ENCODE measurements around the gene RASL10A. TPM values are rescaled to one million over a fixed set of nuclear protein-coding genes. Genes with fewer than 3 reads are reported as not detected.
A peak's percentile ranks its signal among the peaks of the same experiment; 100 is the strongest.

RASL10A gene
- total and polyA plus RNA-seq, 9 of the 15 experiments (the other 6 are each of a cell fraction or from before 2014, with no cell fraction given): 0.17 to 1.2 (median 0.45) TPM; not detected in 3

DNA sequence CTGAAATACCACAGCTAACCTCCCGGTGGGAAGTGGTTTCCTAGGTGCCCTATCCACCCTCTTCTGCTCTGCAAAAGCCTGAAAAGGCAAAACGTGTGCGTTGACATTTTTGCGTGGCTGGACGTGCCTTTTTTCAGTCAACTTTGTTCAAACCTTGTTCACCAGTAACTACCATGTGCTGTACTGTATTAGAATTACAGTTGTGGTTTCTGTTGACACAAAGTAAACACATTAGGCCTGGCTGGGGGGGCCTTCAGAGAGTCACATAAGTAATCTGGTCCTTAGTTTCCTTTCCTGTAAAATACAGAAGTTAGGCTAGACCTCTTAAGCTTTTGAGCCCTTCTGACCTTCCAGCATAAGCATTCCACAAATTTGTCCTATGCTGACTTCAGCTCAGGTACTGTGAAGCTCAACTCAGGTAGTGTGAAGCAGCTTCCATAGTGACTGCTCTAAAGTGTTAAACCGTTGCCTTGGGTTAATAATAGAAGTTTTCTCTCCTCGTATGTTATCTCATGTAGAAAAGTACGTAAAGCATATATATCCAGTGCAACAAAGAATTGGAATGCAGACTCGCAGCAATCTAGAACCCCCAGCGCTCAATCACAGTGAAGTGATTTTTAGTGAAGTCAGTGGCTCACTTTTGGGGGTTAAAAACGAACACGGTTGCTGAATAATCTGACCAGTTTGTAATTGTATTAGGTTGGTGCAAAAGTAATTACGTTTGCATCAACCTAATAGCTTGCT, 45.6 kb downstream of the RASL10A start (continued):
- TF ChIP-seq, protein P1, sequence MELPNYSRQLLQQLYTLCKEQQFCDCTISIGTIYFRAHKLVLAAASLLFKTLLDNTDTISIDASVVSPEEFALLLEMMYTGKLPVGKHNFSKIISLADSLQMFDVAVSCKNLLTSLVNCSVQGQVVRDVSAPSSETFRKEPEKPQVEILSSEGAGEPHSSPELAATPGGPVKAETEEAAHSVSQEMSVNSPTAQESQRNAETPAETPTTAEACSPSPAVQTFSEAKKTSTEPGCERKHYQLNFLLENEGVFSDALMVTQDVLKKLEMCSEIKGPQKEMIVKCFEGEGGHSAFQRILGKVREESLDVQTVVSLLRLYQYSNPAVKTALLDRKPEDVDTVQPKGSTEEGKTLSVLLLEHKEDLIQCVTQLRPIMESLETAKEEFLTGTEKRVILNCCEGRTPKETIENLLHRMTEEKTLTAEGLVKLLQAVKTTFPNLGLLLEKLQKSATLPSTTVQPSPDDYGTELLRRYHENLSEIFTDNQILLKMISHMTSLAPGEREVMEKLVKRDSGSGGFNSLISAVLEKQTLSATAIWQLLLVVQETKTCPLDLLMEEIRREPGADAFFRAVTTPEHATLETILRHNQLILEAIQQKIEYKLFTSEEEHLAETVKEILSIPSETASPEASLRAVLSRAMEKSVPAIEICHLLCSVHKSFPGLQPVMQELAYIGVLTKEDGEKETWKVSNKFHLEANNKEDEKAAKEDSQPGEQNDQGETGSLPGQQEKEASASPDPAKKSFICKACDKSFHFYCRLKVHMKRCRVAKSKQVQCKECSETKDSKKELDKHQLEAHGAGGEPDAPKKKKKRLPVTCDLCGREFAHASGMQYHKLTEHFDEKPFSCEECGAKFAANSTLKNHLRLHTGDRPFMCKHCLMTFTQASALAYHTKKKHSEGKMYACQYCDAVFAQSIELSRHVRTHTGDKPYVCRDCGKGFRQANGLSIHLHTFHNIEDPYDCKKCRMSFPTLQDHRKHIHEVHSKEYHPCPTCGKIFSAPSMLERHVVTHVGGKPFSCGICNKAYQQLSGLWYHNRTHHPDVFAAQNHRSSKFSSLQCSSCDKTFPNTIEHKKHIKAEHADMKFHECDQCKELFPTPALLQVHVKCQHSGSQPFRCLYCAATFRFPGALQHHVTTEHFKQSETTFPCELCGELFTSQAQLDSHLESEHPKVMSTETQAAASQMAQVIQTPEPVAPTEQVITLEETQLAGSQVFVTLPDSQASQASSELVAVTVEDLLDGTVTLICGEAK (IDR thresholded peaks at IDR 0.05): peak; percentile 49; the same call in 1 of the 2 replicates
- TF ChIP-seq, protein P1 (CRISPR knock-in tag; IDR thresholded peaks at IDR 0.05): no peak
- TF ChIP-seq GABPB1 (CRISPR knock-in tag; IDR thresholded peaks at IDR 0.05) (0 out of 2 replicates have a peak, but pooled peaks have one; percentile 40), RCOR1 (IDR thresholded peaks at IDR 0.05; ENCODE audit: borderline replicate concordance in 1 of 2, low read depth in 2 of 2, low read length in 2 of 2) (peak in 1 of 2 experiments; percentile 76; a peak in 2 of 4 replicates), ZFX (CRISPR knock-in tag; IDR thresholded peaks at IDR 0.05) (0 out of 2 replicates have a peak, but pooled peaks have one; percentile 23), ZNF146 (CRISPR knock-in tag; IDR thresholded peaks at IDR 0.05; ENCODE audit: unreplicated experiment) (no peak)

All from K562 (cell line).